Prostate gland (tissue), 2 donors: Measurements from ENCODE around the gene DUSP15.

Experiments used
- CTCF ChIP-seq, 4 experiments: fragments of 200-600 bp in 2 of 4; fragments of 450-650 bp in 2 of 4; sonication (generic) in 2 of 4; IDR thresholded peaks; 1 replicate in 3 of 4; 2 replicates in 1 of 4; pipeline ENCODE4 v1.5.1; 2016 to 2019; ENCODE audit warnings: antibody characterized with exemption in 4 of 4, mild to moderate bottlenecking in 2 of 4, moderate library complexity in 2 of 4
- POLR2A ChIP-seq: fragments of 450-650 bp; IDR thresholded peaks from one replicate; pipeline ENCODE4 v1.6.1; 2016; ENCODE audit warnings: antibody characterized with exemption, mild to moderate bottlenecking
- POLR2AphosphoS5 ChIP-seq: sonication (generic); formaldehyde crosslinking; IDR thresholded peaks from one replicate; pipeline ENCODE4 v1.6.1; 2017; ENCODE audit warnings: antibody characterized with exemption

DNA sequence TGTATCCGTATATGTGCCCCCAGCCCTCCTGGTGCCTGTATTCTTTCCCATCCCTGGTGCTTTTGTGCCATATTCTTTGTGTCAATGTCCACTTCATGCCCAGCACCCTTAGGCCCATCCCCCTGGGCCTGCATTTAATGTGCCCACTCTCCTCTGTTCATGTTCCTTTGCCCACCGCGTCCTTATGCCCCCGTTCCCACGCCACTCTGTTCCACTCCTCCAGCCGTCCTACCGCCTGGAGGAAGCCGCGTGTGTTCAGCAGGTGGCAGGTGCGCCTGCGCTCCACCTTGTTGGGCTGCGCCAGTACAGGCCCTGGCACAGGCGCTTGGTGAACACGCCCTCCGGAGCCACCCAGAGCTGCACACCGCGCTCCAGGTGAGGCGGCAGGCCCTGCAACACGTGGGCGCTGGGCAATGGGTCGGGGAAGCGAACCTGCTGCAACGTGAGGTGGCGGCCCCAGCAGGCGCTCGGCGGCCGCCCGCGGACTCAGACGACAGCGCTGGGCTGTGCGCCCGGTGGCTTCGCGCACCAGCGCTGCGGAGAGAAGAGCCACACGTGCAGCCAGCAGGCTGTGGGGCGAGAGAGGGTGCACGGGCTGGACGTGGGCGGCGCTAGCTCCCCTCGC is 20.9 kb downstream of the DUSP15 start:
- no peak for TF ChIP-seq CTCF (IDR thresholded peaks at IDR 0.05)
- TF ChIP-seq POLR2A, result no peak
- TF ChIP-seq POLR2AphosphoS5, result no peak
